GM19239 (cell line): ENCODE measurements around the gene XPNPEP2.
"Not testable (repeated sequence)": the region's sequence is repeated elsewhere in the genome, so short reads cannot be mapped to it uniquely, and the experiment has no call there.

ENCODE experiments used
- DNase-seq: peaks from one replicate; pipeline ENCODE4 v3.0.0; 2011; ENCODE audit warnings: low spot score; ENCODE audit not compliant: insufficient read length
- FAIRE-seq: peaks from 2 replicates; lab custom pipeline; 2011; peaks lifted over from hg19 to GRCh38; lab: Jason Lieb, UNC

Gene XPNPEP2

GRCh38 chrX:129719268-129719667 is 19.5 kb upstream of the XPNPEP2 start:
- DNase-seq (no peak), FAIRE-seq (no peak)

- no peak for FAIRE-seq
- no peak for DNase-seq
Measured at GRCh38 chrX:129719931-129720530, 18.7 kb upstream of the XPNPEP2 start.

GRCh38 chrX:129720741-129721140 is 18.0 kb upstream of the XPNPEP2 start:
- FAIRE-seq (no peak), DNase-seq (no peak)

- no peak for FAIRE-seq
- no peak for DNase-seq
Measured at GRCh38 chrX:129721414-129721813, 17.4 kb upstream of the XPNPEP2 start.

GRCh38 chrX:129721870-129722269 is 16.9 kb upstream of the XPNPEP2 start:
- DNase-seq, result no peak
- no peak for FAIRE-seq

GRCh38 chrX:129723511-129723910 is 15.3 kb upstream of the XPNPEP2 start:
- FAIRE-seq (no peak), DNase-seq (no peak)

- FAIRE-seq (no peak), DNase-seq (no peak)
Measured at GRCh38 chrX:129724754-129725153, 14.0 kb upstream of the XPNPEP2 start.

GRCh38 chrX:129726307-129727111 is 12.3 kb upstream of the XPNPEP2 start:
- peak; percentile 75 for FAIRE-seq
- no peak for DNase-seq

- DNase-seq, result no peak
- no peak for FAIRE-seq
Measured at GRCh38 chrX:129728061-129728460, 10.7 kb upstream of the XPNPEP2 start.

GRCh38 chrX:129731228-129731627 is 7.6 kb upstream of the XPNPEP2 start:
- no peak for FAIRE-seq
- no peak for DNase-seq

GRCh38 chrX:129732857-129733256 is 5.9 kb upstream of the XPNPEP2 start:
- FAIRE-seq, result no peak

GRCh38 chrX:129733335-129733734 is 5.4 kb upstream of the XPNPEP2 start:
- DNase-seq (no peak), FAIRE-seq (no peak)

More at GRCh38 chrX:129732857-129733256, 5.9 kb upstream of the XPNPEP2 start:
- no peak for DNase-seq

GRCh38 chrX:129736491-129736890 is 2.3 kb upstream of the XPNPEP2 start:
- DNase-seq (no peak), FAIRE-seq (no peak)

- no peak for FAIRE-seq
Measured at GRCh38 chrX:129737916-129738315, 863 bp upstream of the XPNPEP2 start.

GRCh38 chrX:129739578-129739977 is 799 bp downstream of the XPNPEP2 start:
- DNase-seq, result no peak

More at GRCh38 chrX:129737916-129738315, 863 bp upstream of the XPNPEP2 start:
- DNase-seq, result no peak

GRCh38 chrX:129741880-129742758 is 3.3 kb downstream of the XPNPEP2 start:
- FAIRE-seq (no peak), DNase-seq (no peak)

More at GRCh38 chrX:129739578-129739977, 799 bp downstream of the XPNPEP2 start:
- FAIRE-seq, result no peak

- not testable (repeated sequence) for DNase-seq
- FAIRE-seq, result peak; percentile 44
Measured at GRCh38 chrX:129742759-129743152, 4.0 kb downstream of the XPNPEP2 start.

GRCh38 chrX:129743821-129744220 is 5.0 kb downstream of the XPNPEP2 start:
- no peak for DNase-seq
- FAIRE-seq, result no peak

- no peak for FAIRE-seq
- no peak for DNase-seq
Measured at GRCh38 chrX:129744861-129745321, 6.1 kb downstream of the XPNPEP2 start.
